GM23338 (cell line): ENCODE measurements around the gene XRN2.

Experiments used
- CREB1 ChIP-seq: fragments of 250-450 bp; sonication (Bioruptor Pico); IDR thresholded peaks from 2 replicates; pipeline ENCODE4 v1.5.0; 2020; ENCODE audit warnings: low read depth, mild to moderate bottlenecking, moderate library complexity
- CTCF ChIP-seq, 2 experiments: fragments of 200-600 bp in 1 of 2; sonication (generic) in 1 of 2; conservative IDR thresholded peaks; 2 replicates each; pipeline versions ENCODE4 v1.5.1 to v1.6.1; 2016 to 2017; ENCODE audit warnings: antibody characterized with exemption in 2 of 2, low read depth in 2 of 2, mild to moderate bottlenecking in 2 of 2, moderate library complexity in 1 of 2
- EZH2 ChIP-seq: fragments of 200-600 bp; sonication (generic); IDR thresholded peaks from one replicate; pipeline ENCODE4 v1.8.0; 2017; ENCODE audit warnings: antibody characterized with exemption, mild to moderate bottlenecking, low read depth; ENCODE audit not compliant: unreplicated experiment
- EZH2phosphoT487 ChIP-seq: fragments of 200-600 bp; sonication (generic); IDR thresholded peaks from one replicate; pipeline ENCODE4 v1.8.1; 2018; ENCODE audit warnings: antibody characterized with exemption; ENCODE audit not compliant: unreplicated experiment
- POLR2AphosphoS5 ChIP-seq: IDR thresholded peaks from 2 replicates; pipeline ENCODE4 v1.6.1; 2016; ENCODE audit warnings: antibody characterized with exemption, low read depth
- REST ChIP-seq: IDR thresholded peaks from one replicate; pipeline ENCODE4 v1.6.1; 2018; ENCODE audit warnings: antibody characterized with exemption; ENCODE audit not compliant: unreplicated experiment

GRCh38 chr20:21384308-21384892 lies 81.3 kb downstream of the XRN2 start:
- TF ChIP-seq CREB1 (CRISPR knock-in tag) (no peak), CTCF (conservative IDR thresholded peaks at IDR 0.05; ENCODE audit: low read depth in 2 of 2) (no peak), REST (no peak), EZH2 (no peak), POLR2AphosphoS5 (no peak), EZH2phosphoT487 (no peak)
